Duodenal mucosa (tissue), 2 donors: ENCODE results near the gene ELP1.
"Not testable (repeated sequence)": the region's sequence is repeated elsewhere in the genome, so short reads cannot be mapped to it uniquely, and the experiment has no call there.

ENCODE experiments used
- H3K27ac ChIP-seq: one replicate; pipeline ENCODE4 v1.7.0; 2013; ENCODE audit warnings: low read depth, low read length
- H3K27me3 ChIP-seq, 2 donors: one replicate each; pipeline ENCODE4 v1.7.0; 2013; ENCODE audit warnings: low read length in 2 of 2, control low read depth in 1 of 2; ENCODE audit not compliant: insufficient read depth in 2 of 2, control insufficient read depth in 1 of 2
- H3K36me3 ChIP-seq, 2 donors: one replicate each; pipeline ENCODE4 v1.7.0; 2013; ENCODE audit warnings: low read length in 2 of 2, control low read depth in 1 of 2; ENCODE audit not compliant: insufficient read depth in 2 of 2, control insufficient read depth in 1 of 2
- H3K4me1 ChIP-seq, 2 donors: one replicate each; pipeline ENCODE4 v1.7.0; 2013; ENCODE audit warnings: low read length in 2 of 2, control low read depth in 1 of 2; ENCODE audit not compliant: insufficient read depth in 2 of 2, control insufficient read depth in 1 of 2
- H3K4me3 ChIP-seq, 2 donors: one replicate each; pipeline ENCODE4 v1.7.0; 2013; ENCODE audit warnings: low read length in 2 of 2, low read depth in 1 of 2
- H3K9ac ChIP-seq, 2 donors: one replicate each; pipeline ENCODE4 v1.7.0; 2013; ENCODE audit warnings: low read length in 2 of 2, low read depth in 1 of 2
- H3K9me3 ChIP-seq, 2 donors: one replicate each; pipeline ENCODE4 v1.7.0; 2013; ENCODE audit warnings: low read length in 2 of 2, control low read depth in 1 of 2; ENCODE audit not compliant: control insufficient read depth in 1 of 2

Gene ELP1

GRCh38 chr9:108855529-108855886, 78.4 kb downstream of the ELP1 start:
- no peaks in the 10 kb centered on the region for H3K27me3 ChIP-seq
- no peaks in the 10 kb centered on the region for H3K4me1 ChIP-seq
- H3K9me3 ChIP-seq, result no peaks in the 10 kb centered on the region
- no peak overlapping the region for H3K27ac ChIP-seq
- H3K9ac ChIP-seq, result no peak overlapping the region
- H3K36me3 ChIP-seq, result no peaks in the 10 kb centered on the region
- H3K4me3 ChIP-seq, result no peak overlapping the region

- Histone ChIP-seq H3K36me3 (no peaks in the 10 kb centered on the region), H3K27ac (no peak overlapping the region), H3K27me3 (no peaks in the 10 kb centered on the region), H3K9ac (no peak overlapping the region), H3K4me1 (no peaks in the 10 kb centered on the region), H3K9me3 (no peaks in the 10 kb centered on the region), H3K4me3 (no peak overlapping the region)
These were observed 79.0 kb downstream of the ELP1 start for GRCh38 chr9:108854641-108855528.

GRCh38 chr9:108854094-108854493, 79.8 kb downstream of the ELP1 start:
- H3K27me3 ChIP-seq, result no peaks in the 10 kb centered on the region
- no peaks in the 10 kb centered on the region for H3K4me1 ChIP-seq
- H3K4me3 ChIP-seq, result no peak overlapping the region
- no peak overlapping the region for H3K27ac ChIP-seq
- no peak overlapping the region for H3K9ac ChIP-seq
- H3K9me3 ChIP-seq, result no peaks in the 10 kb centered on the region
- no peaks in the 10 kb centered on the region for H3K36me3 ChIP-seq

GRCh38 chr9:108852079-108852478, 81.8 kb downstream of the ELP1 start:
- H3K4me3 ChIP-seq, result no peak overlapping the region

GRCh38 chr9:108851138-108851537, 82.8 kb downstream of the ELP1 start:
- H3K27ac ChIP-seq, result no peak overlapping the region
- no peaks in the 10 kb centered on the region for H3K9me3 ChIP-seq
- H3K36me3 ChIP-seq, result no peaks in the 10 kb centered on the region
- H3K27me3 ChIP-seq, result no peaks in the 10 kb centered on the region
- no peak overlapping the region for H3K4me3 ChIP-seq
- H3K9ac ChIP-seq, result no peak overlapping the region
- no peaks in the 10 kb centered on the region for H3K4me1 ChIP-seq

More at GRCh38 chr9:108852079-108852478, 81.8 kb downstream of the ELP1 start:
- Histone ChIP-seq H3K9ac (no peak overlapping the region), H3K4me1 (no peaks in the 10 kb centered on the region), H3K36me3 (no peaks in the 10 kb centered on the region), H3K27me3 (no peaks in the 10 kb centered on the region), H3K27ac (no peak overlapping the region), H3K9me3 (no peaks in the 10 kb centered on the region)

GRCh38 chr9:108850293-108850897, 83.5 kb downstream of the ELP1 start:
- H3K4me1 ChIP-seq, result no peaks in the 10 kb centered on the region
- H3K36me3 ChIP-seq, result no peaks in the 10 kb centered on the region
- H3K9me3 ChIP-seq, result no peaks in the 10 kb centered on the region
- no peak overlapping the region for H3K4me3 ChIP-seq
- no peak overlapping the region for H3K9ac ChIP-seq
- no peak overlapping the region for H3K27ac ChIP-seq
- H3K27me3 ChIP-seq, result no peaks in the 10 kb centered on the region

GRCh38 chr9:108848296-108848695, 85.6 kb downstream of the ELP1 start:
- not testable (repeated sequence) for H3K36me3 ChIP-seq, H3K4me1 ChIP-seq, H3K27ac ChIP-seq, H3K9ac ChIP-seq, H3K4me3 ChIP-seq, H3K9me3 ChIP-seq, H3K27me3 ChIP-seq

GRCh38 chr9:108845947-108846346, 88.0 kb downstream of the ELP1 start:
- no peaks in the 10 kb centered on the region for H3K36me3 ChIP-seq
- H3K27ac ChIP-seq, result no peak overlapping the region
- no peaks in the 10 kb centered on the region for H3K4me1 ChIP-seq
- H3K9me3 ChIP-seq, result no peaks in the 10 kb centered on the region
- no peaks in the 10 kb centered on the region for H3K27me3 ChIP-seq
- H3K4me3 ChIP-seq, result no peak overlapping the region
- H3K9ac ChIP-seq, result no peak overlapping the region

GRCh38 chr9:108845507-108845906, 88.4 kb downstream of the ELP1 start:
- Histone ChIP-seq H3K27ac (no peak overlapping the region), H3K9me3 (no peaks in the 10 kb centered on the region), H3K4me3 (no peak overlapping the region), H3K4me1 (no peaks in the 10 kb centered on the region), H3K36me3 (no peaks in the 10 kb centered on the region), H3K27me3 (no peaks in the 10 kb centered on the region), H3K9ac (no peak overlapping the region)

- no peak overlapping the region for H3K4me3 ChIP-seq
- H3K4me1 ChIP-seq, result no peaks in the 10 kb centered on the region
- H3K36me3 ChIP-seq, result no peaks in the 10 kb centered on the region
- H3K9me3 ChIP-seq, result no peaks in the 10 kb centered on the region
- H3K9ac ChIP-seq, result no peak overlapping the region
- H3K27me3 ChIP-seq, result no peaks in the 10 kb centered on the region
- H3K27ac ChIP-seq, result no peak overlapping the region
These were observed 89.1 kb downstream of the ELP1 start for GRCh38 chr9:108844856-108845255.
